EL (cell line): Measurements from ENCODE around the gene ADAMTSL1.
A peak's percentile ranks its signal among the peaks of the same experiment; 100 is the strongest.

Source experiments
- DNase-seq: peaks from one replicate; pipeline ENCODE4 v3.0.0-alpha.2; 2016

The ADAMTSL1 gene

DNA sequence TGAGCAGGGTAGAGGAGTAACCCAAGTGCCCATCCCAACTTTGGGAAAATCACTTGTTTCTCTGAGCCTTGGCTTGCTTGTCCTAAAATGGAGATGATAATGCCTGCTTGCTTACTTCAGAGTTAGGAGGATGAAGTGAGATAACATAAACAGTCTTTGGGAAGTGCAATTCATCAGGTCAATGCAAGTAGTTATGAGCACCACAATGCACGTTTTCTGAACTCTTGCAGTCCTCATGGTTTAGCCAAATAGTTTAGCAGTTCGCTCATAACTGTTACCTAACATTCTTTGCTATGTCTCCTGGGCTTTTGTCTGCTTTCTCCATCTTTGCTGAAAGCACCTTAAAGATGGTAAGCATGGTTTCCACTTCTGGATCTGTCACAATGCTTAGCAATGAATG lies 270.0 kb downstream of the ADAMTSL1 start:
- peak; percentile 15 for DNase-seq

DNA sequence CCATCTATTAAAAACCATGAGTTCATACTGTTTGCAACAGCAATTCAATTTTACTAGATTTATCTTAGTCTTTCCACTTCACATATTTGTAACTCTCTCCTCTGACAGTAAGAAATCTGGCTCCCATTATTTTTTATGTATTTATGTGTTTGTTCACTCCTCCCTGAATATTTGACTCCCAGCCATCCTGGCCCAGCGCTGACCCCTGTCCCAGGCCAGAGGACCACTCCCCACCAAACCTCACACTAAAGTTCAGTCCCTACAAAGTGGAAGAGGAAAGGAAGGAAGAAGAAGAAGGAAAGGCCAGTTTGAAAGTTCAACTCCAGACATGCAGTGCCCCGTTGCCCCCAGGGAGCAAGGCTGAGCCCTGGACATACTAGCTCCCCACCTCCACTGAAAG lies 271.8 kb downstream of the ADAMTSL1 start:
- no peak for DNase-seq

DNA sequence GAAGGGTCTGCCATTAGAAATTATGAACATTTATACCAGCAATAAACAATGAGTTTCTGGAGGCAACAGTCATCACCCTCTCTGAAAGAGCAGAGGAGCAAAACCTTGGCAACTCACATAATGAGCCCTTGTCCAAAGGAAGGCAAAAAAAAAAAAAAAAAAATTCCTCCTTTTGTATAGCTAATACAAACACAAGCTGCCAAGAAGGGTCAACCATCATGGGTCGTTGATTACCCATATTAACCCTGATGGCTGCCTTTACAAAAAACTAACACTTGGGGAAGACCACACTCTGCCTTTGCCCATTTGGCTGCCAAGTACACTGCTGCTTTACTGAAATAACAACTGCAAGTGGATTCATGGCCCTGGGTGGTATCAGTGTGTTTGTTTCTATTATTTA lies 272.7 kb downstream of the ADAMTSL1 start:
- no peak for DNase-seq

DNA sequence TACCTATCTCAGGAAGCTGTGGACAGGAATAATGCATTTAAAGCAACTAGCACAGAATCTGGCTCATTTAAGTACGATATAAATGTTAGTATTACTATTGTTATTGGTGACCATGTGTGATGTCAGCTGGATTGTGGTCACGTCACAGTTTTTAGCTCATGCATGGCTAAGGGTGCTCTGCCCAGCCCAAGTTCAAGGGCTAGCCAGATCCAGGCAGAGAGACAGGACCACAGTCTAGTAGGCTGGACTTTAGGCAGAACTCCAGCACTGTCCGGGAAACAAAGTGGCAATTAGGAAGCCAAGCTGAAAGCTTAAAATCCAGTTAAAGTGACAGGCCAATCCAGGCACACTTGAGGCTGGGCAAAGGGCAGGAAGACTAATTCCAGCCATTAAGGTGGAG lies 273.6 kb downstream of the ADAMTSL1 start:
- DNase-seq = no peak

DNA sequence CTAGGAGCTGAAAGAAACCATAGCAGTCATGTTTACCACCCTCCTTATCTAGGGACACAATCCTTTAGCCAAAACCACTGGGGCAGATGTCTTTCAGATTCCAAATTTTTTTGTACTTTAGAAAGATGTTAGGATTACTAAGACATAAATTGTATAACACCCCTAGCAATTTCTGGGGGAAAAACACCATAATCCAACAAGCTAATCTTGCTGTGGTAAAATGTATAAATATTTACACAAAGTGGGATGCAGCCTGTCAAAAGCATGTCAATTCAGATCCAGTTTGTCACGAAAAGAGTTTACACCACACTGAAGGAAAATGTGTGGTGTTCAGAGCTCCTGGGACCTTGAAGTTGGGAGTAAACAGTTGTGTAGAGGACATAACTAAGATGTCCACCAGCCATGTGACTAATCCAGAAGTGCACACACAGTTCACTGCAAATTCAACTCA lies 274.3 kb downstream of the ADAMTSL1 start:
- DNase-seq = no peak

DNA sequence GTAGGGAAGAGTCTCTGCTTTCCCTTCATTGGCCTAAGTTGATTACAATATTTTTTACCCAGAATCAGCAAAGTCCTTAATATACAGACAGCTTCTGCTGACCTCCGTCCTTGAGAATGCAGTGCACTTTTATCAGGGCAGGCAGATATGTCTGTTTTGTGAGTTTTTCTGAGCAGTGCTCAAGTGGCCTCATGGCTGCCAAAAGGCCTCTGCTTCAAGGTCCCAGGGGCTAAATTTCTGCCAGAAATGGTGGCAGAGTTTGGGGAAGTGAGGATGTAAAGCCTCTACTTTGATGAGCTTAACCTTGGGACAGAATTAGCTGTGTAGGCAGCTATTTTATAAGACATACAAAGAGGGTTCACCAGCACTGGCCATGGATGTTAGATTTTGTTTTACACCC lies 275.8 kb downstream of the ADAMTSL1 start:
- DNase-seq = no peak

DNA sequence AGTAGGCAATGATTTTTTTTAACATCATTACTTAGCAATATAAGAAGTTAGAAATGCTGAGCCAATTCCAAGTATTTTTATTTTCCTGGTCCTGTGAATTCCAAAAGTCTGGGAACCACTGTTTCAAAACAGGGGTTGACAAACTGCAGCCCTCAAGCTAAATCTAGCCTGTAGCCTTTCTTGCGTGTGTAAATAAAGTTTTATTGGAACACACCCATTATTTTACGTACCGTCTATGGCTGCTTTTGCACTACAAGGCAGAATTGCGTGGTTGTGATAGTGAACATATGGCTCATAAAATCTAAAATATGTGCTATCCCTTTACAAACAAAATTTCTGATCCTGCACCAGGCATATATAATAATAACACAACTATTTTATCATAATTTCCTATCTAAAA lies 280.0 kb downstream of the ADAMTSL1 start:
- no peak for DNase-seq

DNA sequence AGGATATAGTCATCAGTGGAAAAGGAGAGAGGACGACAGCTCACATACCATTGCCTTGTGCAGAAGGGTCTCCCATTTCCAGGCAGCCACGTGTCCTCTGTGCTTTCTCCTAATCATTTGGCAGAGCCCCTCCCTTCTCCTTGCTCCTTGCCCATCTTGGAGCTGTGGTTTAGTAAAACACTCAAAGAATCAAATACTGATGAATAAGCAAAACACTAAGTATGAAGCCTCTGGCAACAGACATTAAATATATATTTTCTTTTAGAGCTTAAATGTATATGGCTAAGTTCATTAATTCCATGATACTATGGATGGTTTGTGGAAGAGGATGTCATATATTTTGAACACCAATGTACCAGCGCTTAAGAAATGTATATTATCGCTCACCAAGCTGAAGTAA lies 280.6 kb downstream of the ADAMTSL1 start:
- DNase-seq = no peak

DNA sequence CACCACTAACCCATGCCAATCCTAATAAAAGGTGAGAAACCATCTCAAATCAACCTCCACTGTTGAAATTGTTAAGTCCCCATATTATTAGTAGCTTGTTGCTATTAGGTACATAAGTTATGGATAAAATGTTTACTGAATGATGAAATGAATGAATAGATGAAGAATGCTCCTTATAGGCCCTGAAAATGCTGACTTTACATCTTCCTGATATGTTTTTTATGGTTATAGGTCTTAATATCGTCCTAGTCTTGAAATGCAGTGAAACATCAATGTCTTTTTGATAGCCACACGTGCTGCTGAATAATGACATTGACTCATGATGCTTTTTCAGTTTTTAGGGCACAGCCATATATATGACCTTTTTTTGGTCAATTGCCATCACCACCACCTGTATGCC lies 281.3 kb downstream of the ADAMTSL1 start:
- DNase-seq = no peak

DNA sequence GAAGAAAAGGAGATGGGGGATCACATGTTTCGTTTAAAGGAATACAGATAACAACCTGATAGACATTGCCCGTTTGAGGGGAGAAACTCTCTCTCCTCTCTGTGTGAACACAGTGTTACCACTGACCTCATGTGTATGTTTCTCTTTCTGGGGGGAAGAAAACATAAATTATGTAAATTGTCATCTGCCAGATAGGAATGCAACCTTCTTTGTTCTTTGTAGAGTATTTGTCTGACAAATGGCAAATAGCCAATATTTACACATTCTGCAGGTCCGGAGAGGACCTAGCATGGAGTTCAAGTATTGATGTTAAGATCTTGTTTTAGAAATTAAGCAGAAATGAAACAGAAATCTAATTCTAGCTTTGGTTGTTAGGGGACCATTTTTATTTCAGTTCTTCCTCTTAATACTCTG lies 282.8 kb downstream of the ADAMTSL1 start:
- DNase-seq = no peak

DNA sequence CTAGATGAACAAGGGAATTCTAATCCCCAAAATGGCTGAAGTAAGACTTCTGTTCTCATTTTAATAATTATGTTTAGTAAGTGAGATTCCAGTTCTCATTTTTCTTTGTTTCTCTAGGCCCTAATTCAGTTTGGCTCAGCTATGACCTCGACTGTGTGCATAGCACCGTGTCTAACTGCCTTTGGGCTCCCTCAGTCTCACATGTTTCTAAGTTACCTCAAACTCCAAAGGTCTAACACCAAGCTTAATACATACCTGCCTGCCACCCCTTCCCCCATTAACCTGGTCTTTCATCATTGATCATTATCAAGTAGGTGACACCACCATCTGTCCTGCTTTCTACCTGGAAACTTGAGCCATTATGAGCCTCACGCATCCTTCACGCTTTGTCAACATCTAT lies 285.9 kb downstream of the ADAMTSL1 start:
- no peak for DNase-seq

DNA sequence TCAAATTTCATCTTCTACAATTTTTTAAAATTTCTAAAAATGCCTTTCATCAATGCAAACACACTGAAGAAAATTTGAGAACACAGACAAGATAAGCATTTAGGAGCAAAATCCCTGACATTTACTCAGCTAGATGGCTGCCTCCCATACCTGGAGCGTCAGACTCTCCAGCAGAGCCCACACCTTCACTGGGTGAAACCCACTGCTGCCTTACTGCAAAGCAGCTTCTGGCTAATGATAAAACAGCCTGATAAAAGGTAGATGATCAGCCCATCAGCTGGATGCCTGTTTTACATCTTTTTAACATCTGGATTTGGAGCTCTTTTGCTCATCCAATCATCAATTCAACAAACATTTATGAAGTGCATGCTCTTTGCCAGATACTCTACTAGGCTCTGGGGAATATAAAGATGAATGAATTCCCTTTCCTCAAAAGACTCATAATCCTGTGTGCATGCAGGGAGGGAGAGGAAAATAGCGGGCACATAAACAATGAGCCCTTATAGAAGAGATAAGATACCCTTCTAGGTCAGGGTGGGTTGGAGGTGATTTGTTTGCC lies 287.9 kb downstream of the ADAMTSL1 start:
- no peak for DNase-seq

DNA sequence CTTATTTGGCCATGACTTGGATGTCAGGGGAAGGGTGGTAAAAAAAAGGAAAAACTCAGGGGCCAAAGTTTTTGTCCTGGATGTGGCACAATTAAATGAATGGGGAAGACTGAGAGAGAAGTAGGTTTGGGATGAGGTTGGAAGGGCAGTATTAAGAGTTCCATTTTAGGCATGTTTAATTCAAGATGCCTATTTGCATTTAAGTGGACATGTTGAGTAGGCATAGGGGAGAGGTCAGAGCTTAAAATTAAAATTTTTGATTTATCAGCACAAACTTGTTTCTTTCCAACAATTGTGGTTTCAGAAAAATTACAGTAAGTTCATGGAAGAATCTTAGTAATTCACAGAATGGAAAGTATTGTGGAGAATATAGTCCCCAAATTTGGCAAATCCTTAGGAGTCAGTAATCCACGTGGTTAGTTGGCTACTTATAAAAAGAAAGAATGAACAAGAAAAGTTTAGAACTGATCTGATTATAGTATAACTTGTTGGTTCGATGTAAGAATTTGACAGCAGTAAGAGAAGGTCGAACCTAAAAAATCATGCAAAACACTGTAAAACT lies 293.1 kb downstream of the ADAMTSL1 start:
- no peak for DNase-seq

DNA sequence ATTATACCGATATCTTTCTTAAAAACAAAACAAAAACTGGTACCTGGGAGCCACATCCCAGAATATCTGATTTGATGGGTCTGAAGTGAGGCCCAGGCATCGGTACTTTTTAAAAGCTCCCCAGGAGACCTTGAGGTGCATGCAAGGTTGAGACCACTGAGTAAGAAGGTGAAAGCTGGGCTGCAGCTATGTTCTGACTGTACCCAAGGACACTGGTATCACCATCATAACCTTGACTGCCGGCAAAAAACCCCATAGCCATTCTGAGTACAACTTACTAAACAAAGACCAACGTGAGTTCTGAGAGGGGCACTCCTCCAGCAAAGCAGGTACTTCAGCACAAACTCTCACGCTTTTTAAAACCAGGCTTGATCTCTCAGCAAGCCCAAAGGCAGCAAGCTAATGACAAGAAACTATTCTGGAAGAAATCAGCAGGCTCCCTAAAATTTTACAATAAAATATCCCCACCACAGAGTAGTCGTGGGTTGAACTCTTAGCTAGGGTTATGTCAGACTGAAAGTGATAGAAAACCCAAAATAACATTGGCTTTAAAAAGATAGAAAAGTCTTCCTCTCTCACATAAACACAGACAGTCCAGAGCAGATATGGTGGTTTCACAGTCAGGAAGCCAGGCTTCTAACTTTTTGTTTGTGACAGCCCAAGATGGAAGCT lies 295.1 kb downstream of the ADAMTSL1 start:
- no peak for DNase-seq

DNA sequence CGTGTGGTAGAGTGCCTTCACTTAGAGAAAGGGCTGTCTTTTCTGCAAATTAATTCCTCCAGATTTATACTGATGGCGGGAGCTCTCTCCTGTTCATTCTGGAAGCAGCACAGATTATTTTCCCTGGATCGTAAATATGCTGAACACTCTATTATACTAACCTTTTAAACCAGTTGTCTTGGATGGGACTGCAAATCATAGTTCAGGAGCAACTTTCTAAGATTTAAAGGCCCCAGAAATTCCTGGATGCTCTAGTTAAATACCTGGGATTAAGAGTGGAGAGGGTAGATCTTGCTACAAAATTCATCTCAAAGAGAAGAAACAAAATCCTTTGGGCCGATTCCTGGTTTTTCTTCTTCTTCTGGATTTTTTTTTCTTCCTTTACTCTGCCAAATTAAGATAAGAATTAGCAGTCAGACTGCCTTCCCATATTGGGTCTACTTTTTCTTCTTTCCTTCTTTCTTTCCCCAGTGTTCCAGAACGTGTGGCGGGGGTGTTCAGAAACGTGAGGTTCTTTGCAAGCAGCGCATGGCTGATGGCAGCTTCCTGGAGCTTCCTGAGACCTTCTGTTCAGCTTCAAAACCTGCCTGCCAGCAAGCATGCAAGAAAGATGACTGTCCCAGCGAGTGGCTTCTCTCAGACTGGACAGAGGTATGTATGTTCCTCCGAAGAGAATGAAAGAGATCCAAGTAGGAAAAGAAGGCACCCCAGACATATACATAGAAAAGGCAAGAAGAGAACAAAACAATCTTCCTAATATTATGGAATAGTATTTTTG lies 296.4 kb downstream of the ADAMTSL1 start:
- no peak for DNase-seq

DNA sequence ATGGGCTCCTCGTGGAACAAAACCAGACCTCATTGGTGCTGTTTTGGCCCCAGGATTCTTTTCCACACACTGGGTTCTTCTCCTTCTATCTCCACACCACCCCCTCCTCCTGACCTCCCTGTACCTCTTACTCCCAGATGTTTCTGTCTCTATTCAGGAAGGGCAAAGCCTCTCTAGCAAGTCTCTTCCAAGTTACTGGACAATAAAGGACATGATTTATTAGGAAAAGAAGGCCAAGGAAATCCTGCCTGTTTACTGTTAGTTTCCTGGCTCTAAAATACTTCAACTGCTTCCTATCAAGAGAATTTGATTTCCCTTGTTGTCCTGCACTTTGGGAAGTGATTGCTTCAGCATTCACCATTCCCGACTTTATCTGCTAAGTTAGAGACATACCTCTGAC lies 297.1 kb downstream of the ADAMTSL1 start:
- no peak for DNase-seq

DNA sequence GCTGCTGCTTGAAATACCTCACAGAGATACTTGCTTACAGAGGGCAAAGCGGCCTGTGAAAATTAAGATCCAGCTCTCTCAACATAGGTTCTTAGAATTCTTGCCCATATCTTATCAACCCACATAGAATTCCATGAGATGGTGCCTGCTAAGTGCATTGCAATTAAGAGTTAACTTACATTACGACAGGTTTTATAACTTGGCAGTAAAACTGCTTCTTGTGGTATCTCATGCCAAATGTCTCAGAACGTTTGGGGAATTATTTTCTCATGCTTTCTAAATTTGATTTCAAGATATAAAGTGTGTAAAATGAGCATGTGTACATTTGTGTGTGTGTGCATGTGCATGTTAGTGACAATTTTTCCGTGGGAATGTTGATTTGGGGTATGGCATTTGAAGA lies 297.8 kb downstream of the ADAMTSL1 start:
- no peak for DNase-seq

DNA sequence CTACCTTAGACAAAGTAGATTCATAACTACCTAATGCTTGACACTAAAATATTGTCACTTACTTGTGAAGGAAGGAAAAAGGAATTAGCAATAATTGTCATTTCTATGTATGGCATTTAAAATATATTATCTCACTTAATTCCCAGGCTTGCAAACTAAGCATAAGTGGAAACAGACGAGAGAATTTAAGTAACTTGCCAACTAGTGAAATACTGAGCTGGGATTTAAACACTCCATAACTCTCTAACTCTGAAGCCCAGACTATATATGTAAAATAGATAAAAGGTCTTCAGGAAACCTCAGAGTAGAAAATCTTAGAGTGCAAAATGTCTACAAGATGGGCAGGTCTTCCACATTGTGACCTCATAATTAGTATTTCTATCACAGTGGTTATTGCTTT lies 301.3 kb downstream of the ADAMTSL1 start:
- no peak for DNase-seq

DNA sequence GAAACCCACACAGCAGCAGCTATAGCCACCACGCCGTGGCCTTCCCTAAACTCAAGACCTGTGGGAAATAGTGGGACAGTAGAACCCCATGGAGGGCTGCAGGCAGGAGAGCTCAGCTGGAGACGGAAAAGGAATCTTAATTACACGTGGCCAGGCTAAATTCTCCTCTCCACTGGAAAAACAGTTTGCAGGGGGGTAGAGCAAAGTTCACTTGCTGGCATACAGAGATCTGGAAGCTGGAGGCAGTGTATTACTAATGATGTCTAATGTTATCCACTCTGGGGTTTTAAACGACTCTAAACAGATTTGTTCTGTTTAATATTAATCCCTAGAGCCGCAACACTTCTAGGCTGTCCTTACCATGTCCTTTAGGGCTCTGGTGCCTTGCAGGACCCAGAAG lies 302.0 kb downstream of the ADAMTSL1 start:
- DNase-seq = no peak

DNA sequence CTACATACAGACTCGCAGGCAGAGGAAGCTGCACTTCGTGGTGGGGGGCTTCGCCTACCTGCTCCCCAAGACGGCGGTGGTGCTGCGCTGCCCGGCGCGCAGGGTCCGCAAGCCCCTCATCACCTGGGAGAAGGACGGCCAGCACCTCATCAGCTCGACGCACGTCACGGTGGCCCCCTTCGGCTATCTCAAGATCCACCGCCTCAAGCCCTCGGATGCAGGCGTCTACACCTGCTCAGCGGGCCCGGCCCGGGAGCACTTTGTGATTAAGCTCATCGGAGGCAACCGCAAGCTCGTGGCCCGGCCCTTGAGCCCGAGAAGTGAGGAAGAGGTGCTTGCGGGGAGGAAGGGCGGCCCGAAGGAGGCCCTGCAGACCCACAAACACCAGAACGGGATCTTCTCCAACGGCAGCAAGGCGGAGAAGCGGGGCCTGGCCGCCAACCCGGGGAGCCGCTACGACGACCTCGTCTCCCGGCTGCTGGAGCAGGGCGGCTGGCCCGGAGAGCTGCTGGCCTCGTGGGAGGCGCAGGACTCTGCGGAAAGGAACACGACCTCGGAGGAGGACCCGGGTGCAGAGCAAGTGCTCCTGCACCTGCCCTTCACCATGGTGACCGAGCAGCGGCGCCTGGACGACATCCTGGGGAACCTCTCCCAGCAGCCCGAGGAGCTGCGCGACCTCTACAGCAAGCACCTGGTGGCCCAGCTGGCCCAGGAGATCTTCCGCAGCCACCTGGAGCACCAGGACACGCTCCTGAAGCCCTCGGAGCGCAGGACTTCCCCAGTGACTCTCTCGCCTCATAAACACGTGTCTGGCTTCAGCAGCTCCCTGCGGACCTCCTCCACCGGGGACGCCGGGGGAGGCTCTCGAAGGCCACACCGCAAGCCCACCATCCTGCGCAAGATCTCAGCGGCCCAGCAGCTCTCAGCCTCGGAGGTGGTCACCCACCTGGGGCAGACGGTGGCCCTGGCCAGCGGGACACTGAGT lies 303.2 kb downstream of the ADAMTSL1 start:
- DNase-seq = no peak

DNA sequence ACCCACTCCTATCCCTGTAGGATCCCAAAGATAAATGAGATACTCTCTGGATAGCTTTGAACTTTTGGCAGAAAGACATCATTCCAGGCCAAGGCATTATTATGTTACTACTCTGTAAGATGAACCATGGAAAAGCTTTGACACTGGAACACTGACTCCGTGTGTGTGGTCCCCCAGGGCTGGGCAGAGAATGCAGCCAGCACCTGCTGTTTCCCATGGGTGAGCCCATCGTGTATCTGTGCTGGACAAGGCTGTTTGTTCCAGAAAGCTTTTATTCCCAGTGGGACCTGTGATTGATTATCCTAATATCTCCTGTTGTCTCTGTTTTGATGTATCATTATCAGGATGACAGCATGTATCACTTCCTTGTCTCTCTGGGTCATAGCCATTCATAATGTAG lies 304.2 kb downstream of the ADAMTSL1 start:
- DNase-seq = no peak

DNA sequence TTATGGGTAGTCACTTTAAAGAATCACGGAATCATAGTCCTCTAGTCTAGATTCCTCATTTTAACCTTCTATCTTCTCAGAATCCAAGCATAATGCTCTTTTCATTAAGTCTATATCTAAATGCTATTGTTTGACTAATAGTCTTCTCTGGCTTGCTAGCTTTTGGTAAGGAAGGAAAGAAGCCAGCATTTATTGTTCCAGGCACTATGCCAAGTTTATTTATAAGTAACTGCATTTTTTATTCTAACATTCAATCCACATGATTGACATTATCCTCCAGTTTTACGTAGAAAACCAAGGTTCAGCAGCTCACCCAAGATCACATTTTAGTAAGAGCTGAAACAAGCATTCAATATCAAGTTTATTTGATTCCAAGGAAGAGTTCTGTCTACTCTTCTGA lies 304.9 kb downstream of the ADAMTSL1 start:
- DNase-seq = no peak

DNA sequence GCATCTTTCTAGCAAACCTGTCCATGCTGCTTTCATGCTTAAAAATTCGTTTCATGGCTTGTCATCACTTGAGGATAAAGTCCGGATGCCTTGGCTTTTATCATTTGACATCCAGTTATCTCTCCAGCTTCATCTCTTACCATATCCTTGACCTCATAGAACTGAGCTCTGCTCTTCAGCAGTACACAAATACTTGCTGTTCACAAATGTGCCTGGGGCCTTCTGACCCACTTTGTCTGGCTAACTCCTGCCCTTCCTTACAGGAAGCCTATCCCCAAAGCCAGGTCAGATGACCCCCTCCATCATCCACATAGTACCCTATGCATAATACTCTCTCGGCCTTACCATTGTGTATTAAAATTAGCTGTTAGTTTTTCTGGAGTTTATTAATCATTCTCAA lies 310.0 kb downstream of the ADAMTSL1 start:
- no peak for DNase-seq
